DMS 273 (cell line): ENCODE measurements around the gene PPP4R4.
"Not testable (repeated sequence)": the region's sequence is repeated elsewhere in the genome, so short reads cannot be mapped to it uniquely, and the experiment has no call there.

Source experiments
- DNase-seq: peaks from one replicate; lab custom pipeline; 2025; ENCODE audit not compliant: unreplicated experiment; lab: John Stamatoyannopoulos, UW

PPP4R4 gene

GRCh38 chr14:94175747-94176146 lies 1.6 kb downstream of the PPP4R4 start:
- no peak for DNase-seq

- DNase-seq = no peak
These were observed 2.7 kb downstream of the PPP4R4 start for GRCh38 chr14:94176808-94177207.

GRCh38 chr14:94177806-94178205 lies 3.7 kb downstream of the PPP4R4 start:
- no peak for DNase-seq

- DNase-seq = no peak
These were observed 5.1 kb downstream of the PPP4R4 start for GRCh38 chr14:94179244-94179643.

GRCh38 chr14:94180655-94181271 lies 6.6 kb downstream of the PPP4R4 start:
- peak; percentile 75 for DNase-seq

GRCh38 chr14:94181835-94182234 lies 7.7 kb downstream of the PPP4R4 start:
- DNase-seq = no peak

- DNase-seq = no peak
These were observed 18.4 kb downstream of the PPP4R4 start for GRCh38 chr14:94192536-94192935.

- DNase-seq = no peak
These were observed 19.7 kb downstream of the PPP4R4 start for GRCh38 chr14:94193776-94194175.

- DNase-seq = no peak
These were observed 21.9 kb downstream of the PPP4R4 start for GRCh38 chr14:94196057-94196456.

GRCh38 chr14:94203473-94204210 lies 29.5 kb downstream of the PPP4R4 start:
- no peak for DNase-seq

- no peak for DNase-seq
These were observed 38.9 kb downstream of the PPP4R4 start for GRCh38 chr14:94213021-94213420.

- DNase-seq = no peak
These were observed 39.6 kb downstream of the PPP4R4 start for GRCh38 chr14:94213741-94214140.

GRCh38 chr14:94217116-94217515 lies 43.0 kb downstream of the PPP4R4 start:
- no peak for DNase-seq

- DNase-seq = not testable (repeated sequence)
These were observed 44.2 kb downstream of the PPP4R4 start for GRCh38 chr14:94218198-94218886.

GRCh38 chr14:94224040-94224439 lies 49.9 kb downstream of the PPP4R4 start:
- no peak for DNase-seq

GRCh38 chr14:94225460-94226378 lies 51.6 kb downstream of the PPP4R4 start:
- no peak for DNase-seq

GRCh38 chr14:94227029-94227428 lies 52.9 kb downstream of the PPP4R4 start:
- DNase-seq = no peak

- no peak for DNase-seq
These were observed 62.9 kb downstream of the PPP4R4 start for GRCh38 chr14:94237046-94237445.

- DNase-seq = no peak
These were observed 63.9 kb downstream of the PPP4R4 start for GRCh38 chr14:94237983-94238382.

GRCh38 chr14:94239406-94239805 lies 65.3 kb downstream of the PPP4R4 start:
- no peak for DNase-seq

GRCh38 chr14:94244182-94244581 lies 70.1 kb downstream of the PPP4R4 start:
- no peak for DNase-seq
